CD4-positive, alpha-beta T cell treated with Interleukin-10 for 1 hour (primary cell): ENCODE results near the gene CLC.
"Not testable (repeated sequence)": the region's sequence is repeated elsewhere in the genome, so short reads cannot be mapped to it uniquely, and the experiment has no call there.

Experiments used
- DNase-seq: peaks from one replicate; pipeline ENCODE4 v3.0.0-alpha.2; 2020

CLC gene

DNA sequence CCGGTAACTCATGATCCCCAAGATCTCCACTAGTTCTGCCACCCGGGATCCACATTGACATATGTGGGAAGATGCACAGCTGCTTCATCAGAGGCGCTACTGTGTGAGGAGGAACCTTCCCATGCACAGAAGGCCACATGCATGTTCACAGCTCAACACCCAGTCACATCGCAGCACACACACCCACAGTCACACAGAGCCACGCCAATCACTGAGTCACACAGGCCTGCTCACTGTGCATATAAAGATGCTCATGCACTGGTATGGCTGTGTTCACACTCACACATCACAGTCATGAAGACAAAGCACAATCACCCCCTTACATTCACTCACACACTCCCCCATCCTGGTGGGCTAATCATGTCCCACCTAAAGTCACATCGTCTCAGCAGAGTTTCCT lies 9.8 kb downstream of the CLC start:
- DNase-seq = no peak

DNA sequence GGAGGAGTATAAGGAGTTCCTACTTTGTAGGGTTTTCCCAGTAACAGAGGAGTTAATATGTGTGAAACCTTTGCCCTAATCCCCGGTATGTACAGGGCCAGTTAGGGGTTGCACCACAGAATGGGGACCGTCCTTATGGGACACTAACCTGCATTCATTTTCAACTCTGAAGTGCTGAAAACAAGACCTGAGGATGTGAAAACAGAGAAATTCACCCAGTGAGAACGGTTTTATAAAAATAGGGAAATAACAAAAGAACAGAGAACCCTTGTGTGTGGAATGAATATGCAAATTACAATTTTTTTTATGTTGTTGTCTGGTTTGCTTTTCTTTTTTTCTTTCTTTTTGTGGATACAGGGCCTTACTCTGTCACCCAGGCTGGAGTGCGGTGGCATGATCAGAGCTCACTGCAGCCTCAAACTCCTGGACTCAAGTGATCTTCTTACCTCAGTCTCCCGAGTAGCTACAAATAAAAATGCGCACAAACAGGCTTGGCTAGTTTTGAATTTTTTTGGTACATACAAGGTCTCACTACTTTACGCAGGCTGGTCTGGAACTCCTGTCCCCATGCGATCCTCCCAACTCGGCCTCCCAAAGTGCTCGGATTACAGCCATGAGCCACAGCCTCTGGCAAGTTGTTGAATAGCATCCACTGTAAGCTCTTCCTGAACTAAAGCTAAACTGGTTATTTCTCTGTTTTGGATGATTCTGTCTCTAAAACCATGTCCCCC lies 10.6 kb downstream of the CLC start:
- DNase-seq = no peak

DNA sequence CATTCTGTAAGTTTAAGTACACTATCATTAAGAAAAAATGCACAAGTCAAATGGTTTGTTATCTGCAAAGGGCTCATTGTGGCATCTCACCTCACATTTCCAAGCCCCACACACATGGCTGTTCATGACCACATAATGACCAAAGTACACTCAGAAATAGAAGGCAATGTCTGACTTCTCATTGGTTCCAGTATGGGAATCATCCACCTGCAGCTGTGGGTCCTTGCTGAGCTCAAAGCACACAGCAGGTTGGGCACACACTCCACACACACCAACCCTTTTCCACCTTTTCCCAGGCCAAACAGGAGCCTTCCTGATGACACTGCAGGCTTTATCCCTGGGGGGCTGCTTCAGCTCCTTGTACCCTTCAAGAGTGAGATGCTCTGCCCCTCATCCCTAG lies 11.8 kb downstream of the CLC start:
- no peak for DNase-seq

DNA sequence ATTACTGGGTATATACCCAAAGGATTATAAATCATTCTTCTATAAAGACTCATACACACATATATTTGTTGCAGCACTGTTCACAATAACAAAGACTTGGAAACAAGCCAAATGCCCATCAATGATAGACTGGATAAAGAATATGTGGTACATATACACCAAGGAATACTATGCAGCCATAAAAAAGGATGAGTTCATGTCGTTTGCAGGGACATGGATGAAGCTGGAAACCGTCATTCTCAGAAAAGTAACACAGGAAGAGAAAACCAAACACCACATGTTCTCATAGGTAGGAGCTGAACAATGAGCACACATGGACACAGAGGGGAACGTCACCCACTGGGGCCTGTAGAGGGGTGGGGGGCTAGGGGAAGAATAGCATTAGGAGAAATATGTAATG lies 17.7 kb downstream of the CLC start:
- not testable (repeated sequence) for DNase-seq

DNA sequence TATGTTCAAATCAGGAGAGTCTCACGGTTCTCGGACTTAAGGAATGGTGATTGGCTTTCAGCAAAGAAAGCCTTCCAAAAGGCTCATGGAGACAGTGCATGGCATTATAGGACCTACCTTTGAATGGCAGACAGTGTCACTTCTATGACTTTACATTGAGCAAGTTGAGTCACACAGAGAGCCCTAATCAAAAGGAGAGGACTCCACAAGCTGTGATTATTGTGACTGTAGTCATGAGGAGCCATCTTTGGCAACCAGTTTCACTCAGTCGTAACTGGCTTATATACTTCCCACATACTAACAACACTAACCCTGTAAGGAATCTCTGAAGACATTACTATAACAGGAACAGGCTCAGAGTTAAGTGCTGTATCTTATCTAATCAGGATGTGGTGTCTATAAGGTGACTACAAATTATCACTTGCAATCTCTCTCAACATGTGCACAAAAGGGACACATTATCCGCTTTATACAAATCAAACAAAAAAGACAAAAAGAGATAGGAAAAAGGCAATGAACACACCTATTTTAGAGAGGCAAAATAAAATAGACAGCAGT lies 27.4 kb downstream of the CLC start:
- DNase-seq = peak; percentile 9

DNA sequence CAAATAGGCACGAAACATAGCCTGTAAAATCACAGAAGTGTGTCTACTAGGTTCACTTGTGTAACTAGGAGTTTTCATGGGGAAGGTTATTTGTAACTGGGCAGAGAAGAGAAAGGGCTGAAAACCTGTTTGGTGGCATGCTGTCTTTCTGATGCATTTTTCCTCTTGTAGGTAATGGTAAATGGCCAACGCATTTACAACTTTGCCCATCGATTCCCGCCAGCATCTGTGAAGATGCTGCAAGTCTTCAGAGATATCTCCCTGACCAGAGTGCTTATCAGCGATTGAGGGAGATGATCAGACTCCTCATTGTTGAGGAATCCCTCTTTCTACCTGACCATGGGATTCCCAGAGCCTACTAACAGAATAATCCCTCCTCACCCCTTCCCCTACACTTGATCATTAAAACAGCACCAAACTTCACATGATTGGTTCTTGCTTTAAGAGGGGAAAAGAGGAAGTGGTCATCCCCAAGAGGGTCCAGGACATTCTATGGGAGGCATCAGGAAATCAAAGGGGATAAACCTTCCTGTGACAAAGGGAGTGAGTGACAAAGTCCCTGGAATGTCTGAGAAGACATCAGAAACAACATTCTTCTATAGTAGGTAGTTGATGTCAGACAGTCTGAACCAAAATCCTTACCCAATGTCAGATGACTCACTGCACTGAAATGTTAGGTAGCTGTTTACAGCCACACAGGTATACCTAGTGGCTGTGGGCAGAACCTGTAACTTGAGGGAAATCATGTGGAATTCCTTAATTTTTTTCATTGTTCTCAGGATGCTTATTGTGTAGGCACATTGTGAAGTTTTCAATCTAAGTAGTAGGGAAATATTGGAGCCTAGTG lies 28.6 kb downstream of the CLC start:
- no peak for DNase-seq

DNA sequence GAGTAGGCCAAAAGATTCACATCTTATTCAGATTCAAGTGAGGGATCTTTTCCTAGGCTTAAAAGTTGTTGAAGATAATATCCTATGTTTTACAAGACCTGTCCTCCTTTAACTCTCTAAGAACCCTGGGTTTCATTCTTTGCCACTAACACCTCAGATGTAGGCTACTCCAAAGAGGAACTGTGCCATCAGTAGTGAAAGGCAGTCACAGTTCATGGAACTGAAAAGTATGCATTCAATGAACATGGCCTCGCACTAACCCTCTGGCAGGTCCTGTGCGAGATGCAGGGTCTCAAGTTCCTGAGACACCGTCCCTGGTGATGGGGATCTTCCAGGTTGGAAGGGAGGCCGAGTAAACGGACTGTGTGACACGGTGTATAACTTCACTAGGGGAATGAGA lies 29.2 kb downstream of the CLC start:
- no peak for DNase-seq

DNA sequence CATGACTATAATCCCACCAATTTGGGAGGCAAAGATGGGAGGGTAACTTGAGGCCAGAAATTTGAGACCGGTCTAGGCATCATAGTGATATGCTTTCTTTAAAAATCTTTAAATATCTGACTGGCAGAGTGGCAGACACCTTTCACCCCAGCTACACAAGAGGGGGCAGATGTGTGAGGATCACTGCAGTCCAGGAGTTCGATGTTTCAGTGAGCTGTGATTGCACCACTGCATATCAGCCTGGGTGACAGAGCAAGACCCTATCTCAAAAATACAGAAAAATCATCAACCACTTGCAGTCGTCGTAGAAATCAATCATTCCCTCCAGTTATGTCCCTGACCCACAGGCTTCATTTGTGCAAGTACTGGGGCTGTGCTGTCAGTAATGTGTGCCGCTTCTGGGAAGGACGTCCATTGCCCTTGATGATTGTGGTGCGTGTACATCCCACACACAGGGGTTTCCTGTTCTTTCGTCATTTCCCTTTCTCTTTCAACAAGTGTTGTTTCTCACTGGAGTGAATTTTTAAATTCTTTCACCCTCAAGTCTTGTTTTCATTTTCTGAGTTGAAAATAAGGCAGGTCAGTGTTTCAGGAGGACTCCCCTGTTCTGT lies 32.1 kb downstream of the CLC start:
- DNase-seq = peak; percentile 60

DNA sequence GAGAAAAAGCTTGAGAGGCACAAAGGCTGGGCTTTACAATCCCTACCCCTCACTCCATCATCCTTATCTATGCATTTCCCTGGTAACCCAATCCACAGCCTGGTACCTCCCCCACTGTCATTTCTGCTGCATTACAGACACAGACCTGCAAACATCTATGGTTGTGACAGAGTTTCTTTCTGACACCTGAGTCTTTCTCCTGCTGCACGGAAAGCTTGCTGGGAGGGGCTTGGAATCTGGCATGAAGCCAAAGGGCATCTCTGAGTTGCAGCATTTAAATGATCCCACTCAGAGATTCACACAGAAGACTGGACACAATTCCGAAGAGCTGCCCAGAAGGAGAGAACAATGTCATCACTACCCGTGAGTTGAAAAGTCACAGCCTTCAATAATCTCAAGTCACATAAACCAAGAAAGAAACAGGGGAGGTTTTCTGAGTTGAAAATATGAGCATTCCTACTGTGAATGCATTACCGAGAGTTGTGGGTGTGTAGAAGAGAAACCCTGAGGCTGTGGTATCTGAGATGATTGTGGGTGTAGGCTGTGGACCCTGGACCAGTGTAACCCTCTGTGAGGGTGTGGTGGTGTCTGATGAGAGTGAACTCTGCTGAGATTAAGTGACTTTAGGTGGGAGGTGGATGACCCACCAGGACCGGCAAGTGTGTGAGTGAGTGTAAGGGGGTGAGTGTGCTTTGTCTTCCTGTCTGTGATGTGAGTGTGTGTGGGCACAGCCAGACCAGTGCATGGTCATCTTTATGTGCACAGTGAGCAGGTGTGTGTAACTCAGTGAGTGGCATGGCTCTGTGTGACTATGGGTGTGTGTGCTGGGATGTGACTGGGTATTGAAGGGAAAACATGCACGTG lies 33.4 kb downstream of the CLC start, which contains the start of gene LGALS14:
Gene LGALS14 (plus strand): TSS at position 301 of the 864 bp plus-strand sequence. CDS start 48 bp downstream, at position 349.
- DNase-seq = no peak

DNA sequence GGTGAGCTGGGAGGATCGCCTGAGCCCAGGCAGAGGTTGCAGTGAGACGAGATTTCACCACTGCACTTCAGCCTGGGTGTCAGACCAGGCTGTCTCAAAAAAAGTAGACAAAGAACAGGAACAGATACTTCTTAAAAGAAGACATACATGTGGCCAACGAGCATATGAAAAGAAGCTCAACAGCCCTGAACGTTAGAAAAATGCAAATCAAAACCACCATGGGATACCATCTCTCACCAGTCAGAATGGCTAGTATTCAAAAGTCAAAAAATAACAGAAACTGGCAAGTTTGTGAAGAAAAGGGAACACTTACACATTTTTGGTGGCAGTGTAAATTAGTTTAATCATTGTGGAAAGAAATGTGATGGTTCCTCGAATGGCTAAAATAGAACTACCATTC lies 36.5 kb downstream of the CLC start:
- DNase-seq = no peak

DNA sequence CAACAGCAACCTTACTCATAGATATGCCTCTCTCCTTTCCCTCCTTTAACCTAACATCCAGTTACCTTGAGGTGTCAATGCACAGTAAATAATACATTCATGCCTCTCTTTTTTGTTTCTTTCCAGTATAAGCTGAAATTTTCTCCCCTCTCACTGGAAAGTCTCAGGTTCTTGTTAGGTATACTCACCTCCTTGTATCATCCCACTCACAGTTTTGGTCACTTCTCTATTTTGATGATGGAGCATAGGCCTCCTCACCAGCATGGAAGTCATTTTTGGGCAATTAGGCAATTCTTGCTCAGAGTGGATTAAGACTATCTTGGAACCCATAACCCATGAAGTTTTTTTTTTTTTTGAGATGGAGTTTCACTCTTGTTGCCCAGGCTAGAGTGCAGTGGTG lies 39.3 kb downstream of the CLC start:
- DNase-seq = no peak

DNA sequence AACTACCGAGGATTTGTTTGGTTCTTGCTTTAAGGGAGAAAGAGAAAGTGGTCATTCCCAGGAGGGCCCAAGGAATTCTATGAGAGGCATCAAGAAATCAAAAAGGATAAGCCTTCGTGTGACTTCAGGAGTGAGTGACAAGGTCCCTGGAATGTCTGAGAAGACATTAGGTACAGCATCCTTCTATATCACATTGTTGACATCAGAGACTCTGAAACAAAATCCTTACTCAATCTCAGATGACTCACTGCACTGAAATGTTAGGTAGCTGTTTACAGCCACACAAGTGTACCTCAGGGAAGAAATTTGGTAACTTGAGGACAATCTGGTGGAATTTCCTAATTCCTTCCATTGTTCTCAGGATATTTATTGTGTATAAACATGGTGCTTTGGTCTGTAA lies 41.4 kb downstream of the CLC start:
- DNase-seq = no peak

DNA sequence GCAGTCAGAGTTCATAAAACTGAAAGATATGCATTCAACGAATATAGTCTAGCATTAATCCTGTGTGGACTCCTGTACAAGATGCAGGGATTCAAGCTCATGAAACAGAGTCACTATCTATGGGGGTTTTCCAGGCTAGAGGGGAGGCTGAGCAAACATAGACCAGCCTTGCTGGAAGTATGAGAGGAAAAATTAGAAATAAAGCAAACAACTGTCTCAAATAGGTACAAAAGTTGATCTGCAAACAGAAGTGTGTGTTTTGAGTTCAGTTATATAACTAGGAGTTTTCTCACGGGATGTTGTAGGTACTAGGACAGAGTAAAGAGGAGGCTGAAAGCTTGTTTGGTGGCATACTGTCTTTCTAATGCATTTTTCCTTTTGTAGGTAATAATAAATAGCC lies 42.1 kb downstream of the CLC start:
- no peak for DNase-seq

DNA sequence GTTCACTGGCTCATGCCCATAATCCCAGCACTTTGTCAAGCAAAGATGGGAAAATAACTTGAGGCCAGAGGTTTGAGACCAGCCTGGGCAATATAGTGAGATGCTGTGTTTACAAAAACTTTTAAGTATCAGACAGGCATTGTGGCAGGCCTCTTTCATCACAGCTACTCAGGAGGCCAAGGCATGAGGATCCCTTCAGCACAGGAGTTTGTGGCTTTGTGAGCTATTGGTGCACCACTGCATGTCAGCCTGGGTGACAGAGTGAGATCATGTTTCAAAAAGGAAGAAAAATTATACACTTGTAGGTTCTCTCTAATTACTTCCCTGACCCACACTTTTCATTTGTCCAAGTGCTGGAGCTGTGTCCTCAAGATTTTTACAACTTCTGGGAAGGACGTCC lies 45.0 kb downstream of the CLC start:
- no peak for DNase-seq

DNA sequence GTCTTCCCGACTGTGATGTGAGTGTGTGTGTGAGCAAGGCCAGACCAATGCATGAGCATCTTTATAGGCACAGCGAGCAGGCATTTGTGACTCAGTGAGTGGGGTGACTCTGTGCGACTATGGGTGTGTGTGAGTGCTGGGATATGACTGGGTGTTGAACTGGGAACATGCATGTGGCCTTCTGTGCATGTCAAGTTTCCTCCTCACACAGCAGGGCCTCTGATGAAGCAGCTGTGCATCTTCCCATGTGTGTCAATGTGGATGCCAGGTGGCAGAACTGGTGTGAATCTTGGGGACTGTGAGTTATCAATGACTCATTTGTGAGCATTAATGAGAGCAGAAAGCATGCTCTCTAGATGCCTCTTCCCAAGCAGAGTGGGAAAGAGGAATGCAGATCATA lies 45.7 kb downstream of the CLC start:
- DNase-seq = no peak

DNA sequence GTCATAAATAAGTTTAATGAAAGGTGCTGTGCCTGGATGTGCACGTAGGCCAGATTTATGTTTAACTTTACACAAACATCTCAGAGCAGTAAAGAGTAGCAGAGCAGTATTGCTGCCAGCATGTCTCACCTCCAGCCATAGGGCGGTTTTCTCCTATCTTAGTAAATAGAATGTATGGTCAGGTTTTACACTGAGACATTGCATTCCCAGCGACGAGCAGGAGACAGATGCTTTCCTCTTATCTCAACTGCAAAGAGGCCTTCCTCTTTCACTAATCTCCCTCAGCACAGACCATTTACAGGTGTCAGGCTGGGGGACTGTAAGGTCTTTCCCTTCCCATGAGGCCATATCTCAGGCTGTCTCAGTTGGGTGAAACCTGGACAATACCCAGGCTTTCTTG lies 49.2 kb downstream of the CLC start:
- DNase-seq = not testable (repeated sequence)

DNA sequence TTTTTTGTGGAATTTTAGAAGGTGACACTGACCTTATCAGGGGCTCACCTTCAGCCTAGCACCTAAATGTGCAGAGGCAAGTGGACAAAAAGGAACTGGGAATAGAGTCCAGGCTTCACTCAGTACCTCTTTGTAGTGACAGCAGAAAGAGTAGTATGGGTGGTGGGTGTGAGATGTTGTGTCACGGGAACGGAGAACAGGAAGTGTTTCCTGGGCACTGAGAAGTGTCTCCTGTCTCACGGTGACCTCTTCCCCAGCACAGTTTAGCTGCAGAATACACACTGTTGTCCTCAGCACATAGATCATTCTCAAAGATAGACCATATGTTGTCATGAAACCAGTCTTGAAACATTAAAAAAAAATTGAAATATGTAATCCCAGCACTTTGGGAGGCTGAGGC lies 51.1 kb downstream of the CLC start:
- DNase-seq = no peak

DNA sequence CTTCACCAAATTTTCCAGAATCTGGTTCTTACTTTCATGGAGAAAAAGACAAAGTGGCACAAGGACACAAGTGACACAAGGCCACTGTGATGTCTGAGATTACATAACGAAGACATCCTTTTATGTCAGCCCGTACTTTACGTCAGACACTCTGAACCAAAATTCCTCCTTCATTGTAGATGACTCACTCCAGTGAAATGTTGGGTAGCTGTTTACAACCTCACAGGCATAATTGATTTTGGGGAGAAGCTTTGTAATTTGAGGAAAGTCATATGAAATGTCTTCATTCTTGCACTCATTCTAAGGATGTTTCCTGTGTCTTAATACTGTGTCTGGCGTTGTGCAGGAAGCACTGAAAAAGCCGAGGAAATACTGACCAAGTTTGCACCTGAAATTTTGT lies 53.6 kb downstream of the CLC start:
- DNase-seq = no peak

DNA sequence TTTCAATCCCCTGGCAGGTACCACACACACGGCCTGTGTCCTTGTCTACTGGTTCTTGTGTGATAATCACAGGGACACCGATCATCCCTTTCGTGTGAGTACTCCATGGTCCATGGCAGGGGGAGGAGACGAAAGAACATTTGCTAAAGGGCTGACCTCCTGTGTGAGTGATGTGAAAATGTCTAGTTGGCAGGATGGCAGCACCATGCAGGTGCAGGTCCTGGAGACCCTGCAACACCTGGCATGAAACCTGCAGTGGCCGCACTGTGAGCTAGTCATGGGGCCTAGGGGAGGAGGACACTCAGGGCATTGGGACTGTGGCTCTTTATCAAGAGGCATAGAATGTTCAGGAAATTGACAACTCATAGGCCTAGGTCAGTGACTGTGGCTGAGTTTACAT lies 56.4 kb downstream of the CLC start:
- DNase-seq = no peak
